A549 treated with CORT108297 at 1 μM for 4 hours (cell line): ENCODE results near the gene PIBF1. TPM values are rescaled to one million over a fixed set of nuclear protein-coding genes. Genes with fewer than 3 reads are reported as not detected.

ENCODE experiments used
- total RNA-seq: library from RNA; stranded (reverse); fragments of 200-300 nt; extraction: Qiagen RNA extraction; gene quantifications from 5 replicates; pipeline ENCODE4 v1.2.3, GENCODE V29; 2022

The PIBF1 gene, protein sequence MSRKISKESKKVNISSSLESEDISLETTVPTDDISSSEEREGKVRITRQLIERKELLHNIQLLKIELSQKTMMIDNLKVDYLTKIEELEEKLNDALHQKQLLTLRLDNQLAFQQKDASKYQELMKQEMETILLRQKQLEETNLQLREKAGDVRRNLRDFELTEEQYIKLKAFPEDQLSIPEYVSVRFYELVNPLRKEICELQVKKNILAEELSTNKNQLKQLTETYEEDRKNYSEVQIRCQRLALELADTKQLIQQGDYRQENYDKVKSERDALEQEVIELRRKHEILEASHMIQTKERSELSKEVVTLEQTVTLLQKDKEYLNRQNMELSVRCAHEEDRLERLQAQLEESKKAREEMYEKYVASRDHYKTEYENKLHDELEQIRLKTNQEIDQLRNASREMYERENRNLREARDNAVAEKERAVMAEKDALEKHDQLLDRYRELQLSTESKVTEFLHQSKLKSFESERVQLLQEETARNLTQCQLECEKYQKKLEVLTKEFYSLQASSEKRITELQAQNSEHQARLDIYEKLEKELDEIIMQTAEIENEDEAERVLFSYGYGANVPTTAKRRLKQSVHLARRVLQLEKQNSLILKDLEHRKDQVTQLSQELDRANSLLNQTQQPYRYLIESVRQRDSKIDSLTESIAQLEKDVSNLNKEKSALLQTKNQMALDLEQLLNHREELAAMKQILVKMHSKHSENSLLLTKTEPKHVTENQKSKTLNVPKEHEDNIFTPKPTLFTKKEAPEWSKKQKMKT
- total RNA-seq: 4.0 to 6.4 TPM (median 4.6 TPM) in 5 replicates

GRCh38 chr13:72781451-72782439, at the start of gene PIBF1, which contains the start of gene DIS3:
PIBF1 (plus strand) TSS chr13:72782133; CDS start chr13:72783470, 1,337 bp downstream.
DIS3 (minus strand) TSS chr13:72781900; CDS start chr13:72781832, 68 bp downstream.

GRCh38 chr13:73058736-73059459, 277.0 kb downstream of the PIBF1 start, which contains the start of gene KLF5:
KLF5 (plus strand) TSS chr13:73059005; CDS start chr13:73059328, 323 bp downstream.

Other genes starting within 250 kb of the PIBF1 start
- 10.1 to 16.7 TPM (median 11.2 TPM) in 5 replicates for gene MZT1, start 54.5 kb upstream of the PIBF1 start, total RNA-seq
- 7.3 to 11.4 TPM (median 8.1 TPM) in 5 replicates for gene BORA, start 54.2 kb upstream of the PIBF1 start, total RNA-seq
- gene DIS3, start 233 bp upstream of the PIBF1 start, total RNA-seq: 17.7 to 21.1 TPM (median 20.0 TPM) in 5 replicates